Upper lobe of right lung (tissue), 1 donor: ENCODE data around the gene PIK3IP1. TPM values are rescaled to one million over a fixed set of nuclear protein-coding genes. Genes with fewer than 3 reads are reported as not detected.

ENCODE experiments used
- ATAC-seq: fragments of 200-7000 bp; cut with Tn5 transposase; one replicate; pipeline ENCODE4 v1.9.1; 2020; ENCODE audit warnings: mild to moderate bottlenecking, moderate library complexity
- DNase-seq: peaks from one replicate; pipeline ENCODE4 v3.0.0-alpha.2; 2020
- H3K27ac ChIP-seq: fragments of 200-600 bp; one replicate; pipeline ENCODE4 v1.8.0; 2022
- H3K27me3 ChIP-seq: fragments of 200-600 bp; one replicate; pipeline ENCODE4 v1.8.0; 2022; ENCODE audit warnings: mild to moderate bottlenecking
- H3K36me3 ChIP-seq: fragments of 200-600 bp; one replicate; pipeline ENCODE4 v1.8.0; 2022
- H3K4me1 ChIP-seq: fragments of 200-600 bp; one replicate; pipeline ENCODE4 v1.8.0; 2022
- H3K4me3 ChIP-seq: fragments of 200-600 bp; one replicate; pipeline ENCODE4 v1.8.0; 2022; ENCODE audit warnings: mild to moderate bottlenecking
- H3K9me3 ChIP-seq: fragments of 200-600 bp; one replicate; pipeline ENCODE4 v1.8.0; 2022
- CTCF ChIP-seq: fragments of 200-600 bp; IDR thresholded peaks from one replicate; pipeline ENCODE4 v1.8.0; 2022; ENCODE audit warnings: antibody characterized with exemption
- intact Hi-C: fragments of 100-400 bp; cut with DNase I; formaldehyde crosslinking; loops from one replicate; pipeline ENCODE4 v1.11.0; 2022
- total RNA-seq: library from RNA; stranded (reverse); fragmentation: NEBNext Ultra II Directional; extraction: Animal tissue kit (Norgen Biotek cat#: 25700); gene quantifications from one replicate; pipeline ENCODE4 v1.2.1, GENCODE V29; 2021
- donor health status: DM: no; HTN: yes; CAD: no; lungs with severe emphysema.

The PIK3IP1 gene
- total RNA-seq, 1 donor from 2014 or later = 56.4 TPM

GRCh38 chr22:31260474-31260856 is 31.8 kb downstream of the PIK3IP1 start:
- peaks cover 4% of the 10 kb centered on the region for H3K4me1 ChIP-seq
- H3K27me3 ChIP-seq = no peaks in the 10 kb centered on the region
- no peaks in the 10 kb centered on the region for H3K9me3 ChIP-seq
- ATAC-seq = no peak
- H3K27ac ChIP-seq = no peak overlapping the region
- intact Hi-C loops = no loop called here
- peaks cover 69% of the 10 kb centered on the region for H3K36me3 ChIP-seq
- H3K4me3 ChIP-seq = no peak overlapping the region
- TF ChIP-seq CTCF = no peak
- DNase-seq = no peak

- intact Hi-C loops = no loop called here
- Histone ChIP-seq H3K27ac (no peak overlapping the region), H3K4me1 (peaks cover 4% of the 10 kb centered on the region), H3K9me3 (no peaks in the 10 kb centered on the region), H3K36me3 (peaks cover 66% of the 10 kb centered on the region), H3K27me3 (no peaks in the 10 kb centered on the region), H3K4me3 (no peak overlapping the region)
- TF ChIP-seq CTCF = no peak
- DNase-seq (no peak), ATAC-seq (peak; percentile 57)
Observed at GRCh38 chr22:31259798-31260473, 32.4 kb downstream of the PIK3IP1 start.

- peaks cover 11% of the 10 kb centered on the region for H3K36me3 ChIP-seq
- intact Hi-C loops = no loop called here
Observed at GRCh38 chr22:31253949-31254348, 38.3 kb downstream of the PIK3IP1 start.

GRCh38 chr22:31250740-31251600 is 41.3 kb downstream of the PIK3IP1 start:
- H3K27ac ChIP-seq = peak overlapping the region; percentile 63
- H3K4me1 ChIP-seq = peaks cover 45% of the 10 kb centered on the region
- H3K4me3 ChIP-seq = no peak overlapping the region
- no peaks in the 10 kb centered on the region for H3K9me3 ChIP-seq
- DNase-seq (no peak), ATAC-seq (no peak)
- H3K36me3 ChIP-seq = no peaks in the 10 kb centered on the region
- H3K27me3 ChIP-seq = no peaks in the 10 kb centered on the region
- no peak for TF ChIP-seq CTCF
- intact Hi-C loops = no loop called here

More at GRCh38 chr22:31253949-31254348, 38.3 kb downstream of the PIK3IP1 start:
- DNase-seq = peak; percentile 74
- Histone ChIP-seq H3K9me3 (no peaks in the 10 kb centered on the region), H3K27me3 (no peaks in the 10 kb centered on the region), H3K4me3 (no peak overlapping the region), H3K27ac (peak overlapping the region; percentile 63), H3K4me1 (peaks cover 31% of the 10 kb centered on the region)
- ATAC-seq = peak; percentile 88
- peak; percentile 13 for TF ChIP-seq CTCF

- no peaks in the 10 kb centered on the region for H3K36me3 ChIP-seq
- H3K27me3 ChIP-seq = no peaks in the 10 kb centered on the region
- TF ChIP-seq CTCF = no peak
- peak; percentile 15 for ATAC-seq
- no peak for DNase-seq
- peak overlapping the region; percentile 63 for H3K27ac ChIP-seq
- no peaks in the 10 kb centered on the region for H3K9me3 ChIP-seq
- intact Hi-C loops = no loop called here
- peak overlapping the region; percentile 62 for H3K4me3 ChIP-seq
- peaks cover 45% of the 10 kb centered on the region for H3K4me1 ChIP-seq
Observed at GRCh38 chr22:31248965-31249958, 43.0 kb downstream of the PIK3IP1 start.
